ENCODE measurements around the gene APC. TPM values are rescaled to one million over a fixed set of nuclear protein-coding genes. Genes with fewer than 3 reads are reported as not detected.
"Not testable (repeated sequence)": the region's sequence is repeated elsewhere in the genome, so short reads cannot be mapped to it uniquely, and the experiment has no call there.

The APC gene
- polyA plus RNA-seq, 5 donors, result 20.2 to 46.5 (median 44.9) TPM

DNA sequence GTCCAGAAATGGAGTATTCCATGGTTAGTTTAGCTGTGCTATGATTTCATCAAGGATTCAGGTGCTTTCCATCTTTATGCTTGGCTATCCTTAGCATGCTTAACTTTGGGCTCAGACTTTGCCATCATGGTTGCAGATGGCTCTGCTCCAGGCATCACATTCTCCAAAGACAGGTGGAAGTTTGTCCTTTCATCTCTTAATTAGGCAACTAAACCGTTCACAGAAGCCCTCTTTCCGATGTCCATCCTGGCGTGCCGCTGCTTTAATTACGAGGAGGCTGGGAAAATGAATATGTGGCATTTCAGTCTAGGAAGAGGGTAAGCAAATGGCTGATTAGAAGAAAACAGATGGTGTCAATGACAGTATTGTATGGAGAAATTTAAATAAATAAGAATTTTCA lies 24.5 kb upstream of the APC start:
- no peak for DNase-seq

- DNase-seq, result not testable (repeated sequence)
Measured at GRCh38 chr5:112716895-112717294, 20.8 kb upstream of the APC start.

DNA sequence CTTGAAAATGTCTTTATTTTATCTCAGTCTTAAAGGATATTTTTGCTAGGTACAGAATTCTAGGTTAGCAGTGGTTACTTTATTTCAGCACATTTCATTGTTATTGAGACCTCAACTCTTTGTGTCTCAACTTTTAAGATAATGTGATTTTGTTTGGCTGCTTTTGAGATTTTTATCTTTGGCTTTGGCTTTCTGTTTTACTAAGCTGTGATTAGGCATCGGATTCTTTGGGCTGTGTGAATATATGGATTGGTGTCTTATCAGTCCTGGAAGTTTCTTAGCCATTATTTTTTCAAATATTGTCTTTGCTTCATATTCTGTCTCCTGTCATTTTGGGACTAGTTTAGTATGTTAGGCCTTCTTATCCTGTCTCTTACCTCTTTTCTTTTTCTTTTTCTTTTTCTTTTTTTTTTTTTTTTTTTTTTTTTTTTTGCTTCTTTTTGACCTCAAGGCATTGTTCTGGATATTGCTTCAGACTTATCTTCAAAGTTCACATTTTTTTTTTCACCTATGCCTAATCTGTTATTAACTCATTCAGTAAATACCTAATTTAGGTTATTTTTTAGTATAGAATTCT lies 20.1 kb upstream of the APC start:
- DNase-seq, result no peak

DNA sequence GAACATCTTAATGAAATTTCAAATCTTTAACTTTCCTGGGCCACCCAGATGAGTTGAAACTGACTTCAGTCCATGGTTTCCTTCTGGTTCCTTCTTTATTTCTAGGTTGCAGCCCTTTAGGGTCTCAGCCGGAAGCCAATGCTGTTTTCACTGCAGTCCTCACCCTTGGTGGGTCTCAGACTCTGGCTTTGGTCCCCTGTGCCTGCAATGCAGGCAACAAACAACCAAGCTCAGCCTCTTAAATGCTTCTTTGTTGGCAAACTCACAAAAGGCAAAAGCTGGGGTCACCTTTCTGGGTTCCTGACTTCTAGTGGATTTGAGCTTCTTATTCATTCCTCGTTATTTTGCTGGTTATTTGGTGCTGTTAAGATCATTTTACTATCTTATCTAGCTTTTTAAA lies 19.3 kb upstream of the APC start:
- DNase-seq, result no peak

DNA sequence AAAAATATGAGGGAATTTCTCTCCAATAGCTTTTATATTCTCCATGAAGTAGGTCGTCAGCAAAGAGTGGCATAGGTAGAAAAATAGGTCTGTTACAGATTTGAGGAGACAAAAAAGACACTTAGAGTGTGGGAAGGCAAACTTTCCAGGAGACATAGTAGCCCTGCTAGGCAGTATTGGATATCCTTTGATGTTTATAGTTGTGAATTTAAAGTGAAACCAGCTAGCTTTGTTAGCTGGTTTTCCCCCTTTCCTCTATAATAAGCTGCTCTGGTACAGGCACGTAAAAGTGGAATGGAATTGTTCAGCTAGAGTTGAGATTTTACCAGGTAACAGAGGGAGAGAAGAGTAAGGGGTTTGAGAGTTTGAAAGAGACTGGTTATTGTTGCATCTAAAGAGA lies 17.1 kb upstream of the APC start:
- no peak for DNase-seq

DNA sequence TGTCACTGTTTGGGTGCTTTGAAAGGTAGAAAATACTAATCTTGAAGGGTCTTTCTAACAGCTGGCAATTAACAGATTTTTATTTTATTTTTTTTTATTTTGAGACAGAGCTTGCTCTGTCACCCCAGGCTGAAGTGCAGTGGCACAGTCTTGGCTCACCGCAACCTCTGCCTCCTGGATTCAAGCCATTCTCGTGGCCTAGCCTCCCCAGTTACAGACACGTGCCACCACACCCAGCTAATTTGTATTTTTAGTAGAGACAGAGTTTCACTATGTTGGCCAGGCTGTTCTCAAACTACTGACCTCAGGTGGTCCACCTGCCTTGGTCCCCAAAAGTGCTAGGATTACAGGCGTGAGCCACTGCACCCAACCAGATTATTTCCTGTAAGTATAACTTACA lies 12.8 kb upstream of the APC start:
- no peak for DNase-seq

DNA sequence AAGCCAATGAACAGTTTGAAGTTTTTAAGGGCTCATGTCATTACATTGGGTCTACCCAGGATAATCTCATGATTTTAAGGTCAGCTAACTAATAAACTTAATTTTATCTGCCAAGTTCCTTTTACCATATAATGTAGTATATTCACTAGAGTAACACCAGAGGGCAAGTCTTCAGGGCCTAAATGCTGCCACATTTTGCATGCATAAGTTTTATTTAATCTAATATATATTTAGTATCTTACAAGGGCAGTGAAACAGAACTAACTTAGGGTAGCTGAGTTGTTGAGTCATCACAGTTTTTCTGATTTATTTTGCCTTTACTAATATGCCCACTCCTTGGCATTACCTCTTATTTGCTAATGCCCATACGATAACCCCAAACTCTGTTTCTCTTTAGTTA lies 8.1 kb upstream of the APC start:
- no peak for DNase-seq

- DNase-seq, result no peak
Measured at GRCh38 chr5:112732131-112732530, 5.6 kb upstream of the APC start.

DNA sequence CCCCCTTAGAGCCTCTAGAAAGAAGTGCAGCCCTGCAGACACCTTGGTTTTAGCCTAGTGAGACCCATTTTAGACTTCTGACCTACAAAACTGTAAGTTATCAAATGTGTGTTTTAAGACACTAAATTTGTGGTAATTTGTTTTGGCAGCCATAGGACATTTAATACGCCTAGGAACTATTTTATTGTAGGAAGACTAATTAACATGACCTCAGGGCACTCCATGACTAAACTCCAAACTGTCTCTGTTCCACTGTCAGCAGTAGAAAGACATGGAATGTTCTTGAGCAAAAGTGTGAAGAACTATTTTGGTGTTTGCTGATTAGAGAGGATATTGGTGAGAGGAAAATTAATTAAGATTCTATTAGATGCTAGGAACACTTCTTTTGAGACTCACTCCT lies 4.1 kb upstream of the APC start:
- no peak for DNase-seq

GRCh38 chr5:112734597-112734996 lies 3.1 kb upstream of the APC start:
- DNase-seq, result no peak

DNA sequence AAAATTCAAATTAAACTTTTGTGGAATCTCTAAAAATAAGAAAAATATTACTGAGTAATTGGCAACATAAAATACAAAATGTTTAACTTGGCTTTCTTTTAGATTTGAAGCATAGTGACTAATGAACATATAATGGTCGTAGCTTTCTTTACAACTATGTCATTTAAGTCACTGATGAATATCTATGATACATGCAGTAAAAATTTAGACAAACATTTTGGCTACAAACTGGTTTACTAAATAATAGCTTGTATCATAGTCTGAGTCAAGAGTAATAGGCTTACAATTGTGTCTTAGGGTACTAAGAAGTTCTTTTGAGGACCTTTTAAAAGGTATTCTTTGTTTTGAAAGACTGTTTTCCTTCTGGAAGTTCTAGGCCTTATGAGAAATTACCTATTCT lies 2.0 kb upstream of the APC start:
- DNase-seq, result no peak

DNA sequence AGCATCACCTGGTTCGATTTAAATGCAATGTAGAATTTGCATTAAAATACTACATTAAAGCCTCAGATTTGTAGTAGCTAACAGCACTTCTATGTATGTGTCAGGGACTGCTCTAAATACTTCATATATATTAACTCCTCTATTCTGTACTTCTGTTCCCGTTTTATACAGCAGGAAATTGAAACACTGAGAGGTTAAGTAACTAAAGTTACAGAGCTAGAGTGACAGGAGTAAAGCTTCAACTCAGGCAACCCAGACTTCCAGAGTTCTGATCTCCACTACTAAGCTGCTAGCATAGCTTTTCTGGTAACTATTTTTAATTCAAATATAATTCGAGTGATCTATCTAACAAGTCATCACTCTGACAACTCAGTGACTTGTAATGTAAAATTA lies 619 bp upstream of the APC start:
- DNase-seq, result no peak

- peak in 1 of 2 donors; percentile 22 for DNase-seq
Measured at GRCh38 chr5:112738191-112738560, 491 bp downstream of the APC start.

GRCh38 chr5:112742424-112742823 lies 4.7 kb downstream of the APC start:
- DNase-seq, result no peak

- no peak for DNase-seq
Measured at GRCh38 chr5:112743631-112744030, 5.9 kb downstream of the APC start.

GRCh38 chr5:112752335-112752734 lies 14.7 kb downstream of the APC start:
- no peak for DNase-seq

- DNase-seq, result no peak
Measured at GRCh38 chr5:112755703-112756102, 18.0 kb downstream of the APC start.

- DNase-seq, result peak; percentile 34 to 58
Measured at GRCh38 chr5:112757468-112758208, 20.0 kb downstream of the APC start.

- no peak for DNase-seq
Measured at GRCh38 chr5:112758676-112759075, 21.0 kb downstream of the APC start.

DNA sequence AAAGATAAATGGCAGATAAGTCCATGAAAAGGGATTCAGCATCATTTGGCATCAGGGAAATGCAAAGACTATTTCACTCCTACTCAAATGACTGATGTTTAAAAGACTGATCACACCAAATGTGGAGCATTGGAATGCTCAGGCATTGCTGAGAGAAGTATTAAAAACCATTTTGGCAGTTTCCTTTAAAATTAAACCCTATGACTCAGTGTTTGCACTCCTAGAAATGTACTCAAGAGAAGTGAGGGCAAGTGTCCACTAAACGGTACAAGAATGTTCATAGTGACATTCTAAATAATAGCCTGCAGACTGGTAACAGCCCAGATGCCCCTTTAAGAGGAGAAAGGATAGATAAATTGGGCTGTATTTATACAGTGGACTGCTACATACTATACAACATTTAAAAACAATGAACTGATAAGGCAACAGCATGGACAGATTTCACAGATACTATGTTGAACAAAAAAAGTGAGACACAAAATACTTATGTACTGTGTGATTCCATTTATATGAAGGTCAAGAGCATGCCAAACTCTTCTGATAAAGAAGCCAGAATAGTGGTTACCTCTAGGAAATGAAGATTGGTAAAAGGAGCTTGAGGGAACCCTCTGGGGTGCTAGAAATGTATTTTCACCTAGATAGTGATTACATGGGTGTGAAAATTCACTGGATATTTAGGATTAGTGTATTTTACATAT lies 24.6 kb downstream of the APC start:
- DNase-seq, result no peak

DNA sequence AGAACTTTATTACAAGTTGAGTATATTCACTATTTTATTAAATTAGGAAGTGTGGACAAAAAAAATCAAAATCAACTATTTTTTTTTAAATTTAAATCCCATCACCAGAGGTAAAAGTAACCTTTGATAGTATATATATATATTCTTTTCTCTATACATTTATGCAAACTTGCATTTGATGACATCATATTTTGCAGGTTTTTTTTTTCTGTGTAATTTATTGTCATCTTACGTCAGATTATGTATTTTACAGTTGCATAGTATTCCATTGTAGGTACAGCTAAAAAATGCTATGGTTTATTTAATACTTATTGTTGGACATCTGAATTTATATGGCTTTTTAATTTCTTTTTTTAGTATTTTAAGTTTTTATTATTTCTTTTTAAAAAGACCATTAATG lies 25.5 kb downstream of the APC start:
- no peak for DNase-seq

DNA sequence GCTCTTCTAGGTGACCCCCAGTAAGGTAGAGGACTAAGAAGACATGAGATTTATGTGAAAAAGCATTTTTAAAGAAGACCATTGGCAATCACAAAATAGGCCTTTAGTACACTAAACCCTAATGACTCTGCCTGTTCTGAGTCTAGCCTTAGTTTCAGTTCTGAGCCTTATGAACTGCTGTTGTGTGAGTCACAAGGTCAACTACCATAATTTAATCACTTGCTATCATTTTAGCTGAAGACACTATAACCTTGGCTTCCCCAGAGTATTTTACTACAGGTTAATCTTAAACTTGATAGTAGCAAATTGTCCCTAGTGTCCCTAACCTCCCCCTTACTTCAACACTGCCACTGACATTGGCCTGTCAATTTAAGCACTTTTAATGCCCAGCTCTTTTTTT lies 34.4 kb downstream of the APC start:
- no peak for DNase-seq

GRCh38 chr5:112776301-112776856 lies 38.7 kb downstream of the APC start:
- no peak for DNase-seq

All from right lung (tissue), 5 donors.